Measurements from ENCODE around the gene RAB11FIP2. TPM values are rescaled to one million over a fixed set of nuclear protein-coding genes. Genes with fewer than 3 reads are reported as not detected.

Gene RAB11FIP2
- total RNA-seq, 1 experiment from 2014 or later, result 18.4 TPM

DNA sequence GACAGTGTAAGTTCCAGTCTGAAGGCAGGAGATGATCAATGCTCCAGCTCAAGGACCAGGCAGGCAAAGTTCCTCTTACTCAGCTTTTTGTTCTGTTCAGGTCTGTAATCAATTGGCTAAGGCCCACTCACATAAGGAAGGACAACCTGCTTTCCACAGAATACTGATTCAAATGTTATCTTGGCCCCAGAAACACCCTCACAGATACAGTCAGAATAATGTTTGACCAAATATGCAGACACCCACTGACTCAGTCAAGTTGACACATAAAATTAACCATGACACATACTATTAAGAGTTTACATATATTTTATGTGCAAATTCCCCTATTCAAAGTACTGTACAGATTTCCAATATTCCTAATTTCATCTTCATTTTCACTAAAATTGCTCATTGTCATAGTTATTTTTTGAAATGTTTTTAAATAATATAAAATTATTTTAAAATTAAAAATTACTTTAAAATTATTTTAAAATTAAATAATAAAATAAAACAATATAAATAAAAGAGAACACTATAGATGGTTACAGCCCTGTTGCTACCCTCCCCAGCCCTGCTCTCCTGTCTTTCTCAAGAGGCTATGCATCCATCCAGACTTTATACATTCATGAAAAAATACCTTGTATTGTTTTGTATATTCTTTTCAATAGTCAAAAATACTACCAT is 59.4 kb downstream of the RAB11FIP2 start:
- H2BK20ac ChIP-seq (ENCODE audit: low read depth, low read length, poor library complexity, severe bottlenecking), result no peak overlapping the region
- no peak for DNase-seq
- H2BK120ac ChIP-seq (ENCODE audit: low read depth, low read length, poor library complexity, severe bottlenecking), result no peak overlapping the region
- H3K56ac ChIP-seq (ENCODE audit: insufficient read length, low read depth, low read length), result no peak overlapping the region
- no peaks in the 10 kb centered on the region for H3K79me2 ChIP-seq (ENCODE audit: insufficient read depth, low read length)
- H2BK12ac ChIP-seq (ENCODE audit: insufficient read length, low read depth, low read length), result no peak overlapping the region
- no peak overlapping the region for H3T11ph ChIP-seq (ENCODE audit: low read length)
- no peak overlapping the region for H2AFZ ChIP-seq (ENCODE audit: low read length)
- H3K4me1 ChIP-seq (ENCODE audit: insufficient read depth, low read length), result no peaks in the 10 kb centered on the region
- H3K23me2 ChIP-seq (ENCODE audit: insufficient read length, low read depth, low read length, poor library complexity, severe bottlenecking), result no peaks in the 10 kb centered on the region
- H3K9ac ChIP-seq (ENCODE audit: extremely low read depth, insufficient read length, low read length), result no peak overlapping the region
- H3K79me1 ChIP-seq (ENCODE audit: insufficient read depth, low read depth, low read length, poor library complexity, severe bottlenecking), result no peaks in the 10 kb centered on the region
- no peak overlapping the region for H3K23ac ChIP-seq (ENCODE audit: insufficient read length, low read depth, low read length)
- TF ChIP-seq, protein P1, sequence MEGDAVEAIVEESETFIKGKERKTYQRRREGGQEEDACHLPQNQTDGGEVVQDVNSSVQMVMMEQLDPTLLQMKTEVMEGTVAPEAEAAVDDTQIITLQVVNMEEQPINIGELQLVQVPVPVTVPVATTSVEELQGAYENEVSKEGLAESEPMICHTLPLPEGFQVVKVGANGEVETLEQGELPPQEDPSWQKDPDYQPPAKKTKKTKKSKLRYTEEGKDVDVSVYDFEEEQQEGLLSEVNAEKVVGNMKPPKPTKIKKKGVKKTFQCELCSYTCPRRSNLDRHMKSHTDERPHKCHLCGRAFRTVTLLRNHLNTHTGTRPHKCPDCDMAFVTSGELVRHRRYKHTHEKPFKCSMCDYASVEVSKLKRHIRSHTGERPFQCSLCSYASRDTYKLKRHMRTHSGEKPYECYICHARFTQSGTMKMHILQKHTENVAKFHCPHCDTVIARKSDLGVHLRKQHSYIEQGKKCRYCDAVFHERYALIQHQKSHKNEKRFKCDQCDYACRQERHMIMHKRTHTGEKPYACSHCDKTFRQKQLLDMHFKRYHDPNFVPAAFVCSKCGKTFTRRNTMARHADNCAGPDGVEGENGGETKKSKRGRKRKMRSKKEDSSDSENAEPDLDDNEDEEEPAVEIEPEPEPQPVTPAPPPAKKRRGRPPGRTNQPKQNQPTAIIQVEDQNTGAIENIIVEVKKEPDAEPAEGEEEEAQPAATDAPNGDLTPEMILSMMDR (conservative IDR thresholded peaks at IDR 0.05), result no peak
- Mint-ChIP-seq H3K4me3 (no peak overlapping the region), H3K9me3 (peaks cover 7 to 14% of the 10 kb centered on the region in 2 experiments), H3K27ac (0 out of 7 replicates have a peak overlapping the region, but pooled peaks of 1 of the 3 experiments have one; percentile 29), H3K4me1 (peaks cover 26 to 34% of the 10 kb centered on the region in 2 experiments), H3K36me3 (ENCODE audit: insufficient read depth in 1 of 3, low read depth in 3 of 3) (peaks cover 0 to 20% (median 10%) of the 10 kb centered on the region in 3 experiments; a peak in 6 of 7 replicates), H3K27me3 (ENCODE audit: low read depth) (no peaks in the 10 kb centered on the region)
- no peak overlapping the region for H3K4ac ChIP-seq (ENCODE audit: low read depth, low read length)
- no peak overlapping the region for H3K27ac ChIP-seq (ENCODE audit: insufficient read length, low read depth, low read length)
- H4K20me1 ChIP-seq (ENCODE audit: control insufficient read depth, insufficient read depth, insufficient read length), result no peaks in the 10 kb centered on the region
- no peak overlapping the region for H2AK5ac ChIP-seq (ENCODE audit: insufficient read length, low read length)
- no peak overlapping the region for H3K14ac ChIP-seq (ENCODE audit: insufficient read depth, low read length)
- H3K9me3 ChIP-seq (ENCODE audit: control insufficient read depth, low read depth, low read length), result no peaks in the 10 kb centered on the region
- H2BK15ac ChIP-seq (ENCODE audit: low read depth, low read length), result no peak overlapping the region
- H4K8ac ChIP-seq (replicated peaks; ENCODE audit: insufficient read length, low read depth, low read length), result no peak overlapping the region
- H3K4me2 ChIP-seq (ENCODE audit: insufficient read depth, insufficient read length, low read length), result no peak overlapping the region
- no peaks in the 10 kb centered on the region for H3K27me3 ChIP-seq (ENCODE audit: insufficient read depth, low read length)
- no peak overlapping the region for H4K91ac ChIP-seq (ENCODE audit: insufficient read length, low read depth, low read length)
- no peak overlapping the region for H4K5ac ChIP-seq (ENCODE audit: insufficient read length, low read depth, low read length)
- H3K18ac ChIP-seq (ENCODE audit: insufficient read length, low read depth, low read length), result no peak overlapping the region
- H2BK5ac ChIP-seq (ENCODE audit: insufficient read length, low read length), result no peak overlapping the region
